ENCODE data around the gene EML6. TPM values are rescaled to one million over a fixed set of nuclear protein-coding genes. Genes with fewer than 3 reads are reported as not detected.

Gene EML6
- total and polyA plus RNA-seq, 12 donors: 0.07 to 1.5 (median 0.31) TPM

GRCh38 chr2:54925022-54925421 is 201.6 kb downstream of the EML6 start:
- no peaks in the 10 kb centered on the region for H3K36me3 ChIP-seq
- H3K4me3 ChIP-seq: no peak overlapping the region
- TF ChIP-seq, protein P1, sequence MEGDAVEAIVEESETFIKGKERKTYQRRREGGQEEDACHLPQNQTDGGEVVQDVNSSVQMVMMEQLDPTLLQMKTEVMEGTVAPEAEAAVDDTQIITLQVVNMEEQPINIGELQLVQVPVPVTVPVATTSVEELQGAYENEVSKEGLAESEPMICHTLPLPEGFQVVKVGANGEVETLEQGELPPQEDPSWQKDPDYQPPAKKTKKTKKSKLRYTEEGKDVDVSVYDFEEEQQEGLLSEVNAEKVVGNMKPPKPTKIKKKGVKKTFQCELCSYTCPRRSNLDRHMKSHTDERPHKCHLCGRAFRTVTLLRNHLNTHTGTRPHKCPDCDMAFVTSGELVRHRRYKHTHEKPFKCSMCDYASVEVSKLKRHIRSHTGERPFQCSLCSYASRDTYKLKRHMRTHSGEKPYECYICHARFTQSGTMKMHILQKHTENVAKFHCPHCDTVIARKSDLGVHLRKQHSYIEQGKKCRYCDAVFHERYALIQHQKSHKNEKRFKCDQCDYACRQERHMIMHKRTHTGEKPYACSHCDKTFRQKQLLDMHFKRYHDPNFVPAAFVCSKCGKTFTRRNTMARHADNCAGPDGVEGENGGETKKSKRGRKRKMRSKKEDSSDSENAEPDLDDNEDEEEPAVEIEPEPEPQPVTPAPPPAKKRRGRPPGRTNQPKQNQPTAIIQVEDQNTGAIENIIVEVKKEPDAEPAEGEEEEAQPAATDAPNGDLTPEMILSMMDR (IDR thresholded peaks at IDR 0.05): no peak
- intact Hi-C loops (cut with DNase I): no loop called here
- H3K27me3 ChIP-seq: no peaks in the 10 kb centered on the region
- 93% methylated on average over 4 of the region's 4 CpGs for WGBS, 2 donors
- peaks cover 0 to 11% (median 0%) of the 10 kb centered on the region in 9 donors for H3K4me1 ChIP-seq
- no peak for ATAC-seq
- DNase-seq: no peak
- no peak overlapping the region for H3K27ac ChIP-seq
- H3K9me3 ChIP-seq: peaks cover 0 to 18% (median 5%) of the 10 kb centered on the region in 11 donors

GRCh38 chr2:54927085-54927750 is 203.8 kb downstream of the EML6 start:
- intact Hi-C loops (cut with DNase I): no loop called here
- Histone ChIP-seq H3K36me3 (no peaks in the 10 kb centered on the region), H3K4me1 (peaks cover 0 to 11% (median 0%) of the 10 kb centered on the region in 9 donors), H3K4me3 (no peak overlapping the region), H3K9me3 (no peaks in the 10 kb centered on the region), H3K27ac (no peak overlapping the region), H3K27me3 (no peaks in the 10 kb centered on the region)
- peak in 1 of 2 donors; percentile 19 for DNase-seq
- ATAC-seq: peak in 6 of 8 donors; percentile 34 to 89 (median 70)
- 68 to 72% methylated on average over 8 of the region's 8 CpGs for WGBS, 2 donors
- TF ChIP-seq, protein P1 (IDR thresholded peaks at IDR 0.05): no peak

DNA sequence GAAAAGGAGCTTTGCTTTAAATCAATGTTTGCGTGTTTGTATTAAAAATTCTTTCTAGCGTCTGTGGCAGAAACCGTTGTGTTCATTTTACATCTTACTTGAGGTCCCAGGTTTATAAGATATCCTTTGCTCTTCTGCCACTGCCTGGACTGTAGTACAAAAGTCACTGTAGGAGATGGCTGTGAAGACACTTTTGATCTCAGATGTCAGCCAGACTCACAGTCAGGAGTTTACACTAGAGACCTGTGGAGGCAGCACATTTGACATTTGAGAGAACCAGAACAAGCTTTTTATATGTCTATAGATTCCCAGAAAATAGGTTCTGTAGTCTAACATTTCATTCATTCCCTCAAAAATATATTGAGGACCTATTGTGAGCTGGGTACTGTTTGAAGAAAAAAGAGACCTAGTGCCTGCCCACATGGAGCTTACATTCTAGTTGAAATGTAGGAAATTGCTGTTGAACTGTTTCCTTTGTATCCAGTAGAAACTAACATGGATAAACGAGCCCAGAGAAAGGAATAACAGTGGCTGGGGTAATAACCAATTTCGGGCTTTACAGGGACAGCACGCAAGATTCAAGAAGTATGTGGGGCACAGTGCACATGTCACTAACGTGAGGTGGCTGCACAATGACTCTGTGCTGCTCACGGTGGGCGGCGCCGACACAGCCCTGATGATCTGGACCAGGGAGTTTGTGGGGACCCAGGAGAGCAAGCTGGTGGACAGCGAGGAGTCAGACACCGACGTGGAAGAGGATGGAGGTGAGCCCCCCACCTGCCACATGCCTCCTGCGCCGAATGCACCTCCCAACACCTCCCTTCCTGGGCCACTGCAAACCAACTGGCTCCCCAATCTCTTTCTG is 204.5 kb downstream of the EML6 start:
- no peak overlapping the region for H3K27ac ChIP-seq

DNA sequence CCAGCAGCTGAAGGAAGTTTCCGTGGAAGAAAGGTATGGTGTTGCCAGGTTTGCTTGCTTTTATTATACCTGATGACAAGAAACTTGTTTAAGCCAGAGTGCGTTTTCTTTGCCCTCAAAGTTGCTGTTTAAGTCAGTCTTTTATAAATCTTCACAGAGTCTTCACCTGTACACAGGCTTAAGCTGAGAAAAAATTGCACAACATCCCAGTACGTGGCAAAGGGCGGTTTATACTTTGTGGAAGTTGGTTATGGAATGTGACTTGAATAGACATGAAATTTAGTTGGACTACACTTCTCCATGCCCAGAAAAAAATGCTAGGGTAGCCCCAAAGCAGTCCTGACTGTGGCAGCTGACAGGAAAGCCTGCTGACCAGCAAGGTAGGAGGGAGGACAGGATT is 205.3 kb downstream of the EML6 start:
- Histone ChIP-seq H3K27ac (no peak overlapping the region), H3K27me3 (no peaks in the 10 kb centered on the region), H3K4me3 (no peak overlapping the region), H3K4me1 (peaks cover 0 to 11% (median 0%) of the 10 kb centered on the region in 9 donors), H3K9me3 (no peaks in the 10 kb centered on the region), H3K36me3 (no peaks in the 10 kb centered on the region)
- no peak for ATAC-seq
- WGBS, 2 donors: 77 to 92% methylated on average over 4 of the region's 4 CpGs
- TF ChIP-seq, protein P1 (IDR thresholded peaks at IDR 0.05): no peak
- intact Hi-C loops (cut with DNase I): no loop called here
- DNase-seq: no peak

More for the DNA sequence above, 204.5 kb downstream of the EML6 start:
- Histone ChIP-seq H3K36me3 (no peaks in the 10 kb centered on the region), H3K9me3 (no peaks in the 10 kb centered on the region), H3K27me3 (no peaks in the 10 kb centered on the region), H3K4me3 (no peak overlapping the region), H3K4me1 (peaks cover 0 to 11% (median 0%) of the 10 kb centered on the region in 9 donors)
- TF ChIP-seq, protein P1 (IDR thresholded peaks at IDR 0.05): no peak
- DNase-seq: no peak
- intact Hi-C loops (cut with DNase I): no loop called here
- ATAC-seq: no peak
- WGBS, 2 donors: 94 to 95% methylated on average over 16 of the region's 16 CpGs

All from heart right ventricle (tissue), 16 donors.